Peyer's patch (tissue), 4 donors: Measurements from ENCODE around the gene FOXK1.

Experiments
- CTCF ChIP-seq, 6 experiments: fragments of 450-650 bp in 4 of 6; fragments of 200-600 bp in 2 of 6; sonication (generic) in 1 of 6; IDR thresholded peaks; one replicate each; pipeline ENCODE4 v1.5.1; 2017 to 2019; ENCODE audit warnings: antibody characterized with exemption in 6 of 6, mild to moderate bottlenecking in 3 of 6, moderate library complexity in 1 of 6
- POLR2A ChIP-seq, 2 donors: fragments of 450-650 bp; IDR thresholded peaks; one replicate each; pipeline ENCODE4 v1.5.1; 2017; ENCODE audit warnings: antibody characterized with exemption in 2 of 2, mild to moderate bottlenecking in 2 of 2, moderate library complexity in 2 of 2

- TF ChIP-seq CTCF (IDR thresholded peaks at IDR 0.05) (no peak), POLR2A (IDR thresholded peaks at IDR 0.05) (no peak)
Measured at GRCh38 chr7:4755045-4755444, 73.0 kb downstream of the FOXK1 start.
